GM12878 (cell line): ENCODE data around the gene MYO1C. TPM values are rescaled to one million over a fixed set of nuclear protein-coding genes. Genes with fewer than 3 reads are reported as not detected.

Experiments used
- ATF7 ChIP-seq: fragments of 450-650 bp; IDR thresholded peaks from 2 replicates; pipeline ENCODE4 v1.6.1; 2016; ENCODE audit warnings: low read depth, mild to moderate bottlenecking
- BCL11A ChIP-seq: IDR thresholded peaks from 2 replicates; pipeline ENCODE4 v1.6.1; 2011; ENCODE audit warnings: low read depth, low read length
- BHLHE40 ChIP-seq, 2 experiments: fragments of 450-650 bp in 1 of 2; IDR thresholded peaks; 2 replicates each; pipeline ENCODE4 v1.6.1; 2011 to 2017; ENCODE audit warnings: low read depth in 2 of 2, borderline replicate concordance in 1 of 2, improper control_type of control experiment in 1 of 2, low read length in 1 of 2, mild to moderate bottlenecking in 1 of 2
- CREB1 ChIP-seq: IDR thresholded peaks from 2 replicates; pipeline ENCODE4 v1.6.1; 2012; ENCODE audit warnings: low read depth, mild to moderate bottlenecking, inconsistent platforms
- EED ChIP-seq: sonication (generic); IDR thresholded peaks from 2 replicates; pipeline ENCODE4 v1.6.1; 2016; ENCODE audit warnings: antibody characterized with exemption, low read depth
- EGR1 ChIP-seq, 2 experiments: IDR thresholded peaks; 1 replicate in 1 of 2; 2 replicates in 1 of 2; pipeline ENCODE4 v1.6.1; 2011 to 2012; ENCODE audit warnings: low read depth in 2 of 2, low read length in 2 of 2, borderline replicate concordance in 1 of 2, mild to moderate bottlenecking in 1 of 2, moderate library complexity in 1 of 2
- IRF5 ChIP-seq: fragments of 450-650 bp; IDR thresholded peaks from 2 replicates; pipeline ENCODE4 v1.6.1; 2017; ENCODE audit warnings: borderline replicate concordance
- NKRF ChIP-seq: fragments of 450-650 bp; conservative IDR thresholded peaks from 2 replicates; pipeline ENCODE4 v1.6.1; 2017; ENCODE audit warnings: mild to moderate bottlenecking, moderate library complexity
- polyA plus RNA-seq, 11 experiments: library from polyadenylated mRNA; depleted of rRNA in 4 of 11; unstranded in 6 of 11; stranded (reverse) in 5 of 11; fragments of >200 nt; fragmentation: Nextera tagmentation in 4 of 11; fragmentation: Illumina TruSeq in 1 of 11; extraction: Ambion mirVana in 4 of 11; extraction: Trizol in 1 of 11; gene quantifications; 1 replicate in 1 of 11; 2 replicates in 10 of 11; pipeline versions ENCODE4 v1.2.1 to v1.2.3, GENCODE V29; 2011 to 2016; ENCODE audit warnings: inconsistent platforms in 2 of 11, missing spikeins in 2 of 11, low read depth in 1 of 11
- total RNA-seq, 4 experiments: library from RNA; depleted of rRNA in 3 of 4; stranded (reverse); fragments of >200 nt in 3 of 4; fragmentation: Illumina TruSeq in 1 of 4; extraction: Trizol in 1 of 4; gene quantifications; 2 replicates each; pipeline versions ENCODE4 v1.2.1 to v1.2.3, GENCODE V29; 2013 to 2021

Gene MYO1C
- total and polyA plus RNA-seq, 10 of the 15 experiments (the other 5 are each of a cell fraction or from before 2014, with no cell fraction given) = 1.2 to 92.0 (median 36.6) TPM

- TF ChIP-seq IRF5 (no peak), NKRF (peak; percentile 27; the same call in 1 of the 2 replicates), BHLHE40 (IDR thresholded peaks at IDR 0.05; ENCODE audit: borderline replicate concordance in 1 of 2, low read depth in 2 of 2, low read length in 1 of 2) (peak in 1 of 2 experiments; percentile 38; a peak in 2 of 4 replicates), CREB1 (0 out of 2 replicates have a peak, but pooled peaks have one; percentile 16), BCL11A (0 out of 2 replicates have a peak, but pooled peaks have one; percentile 14), EED (peak; percentile 72; the same call in 1 of the 2 replicates), EGR1 (IDR thresholded peaks at IDR 0.05; ENCODE audit: borderline replicate concordance in 1 of 2, low read depth in 2 of 2, low read length in 2 of 2) (peak in 1 of 2 experiments; percentile 79; a peak in 2 of 3 replicates), ATF7 (no peak)
Measured at GRCh38 chr17:1485423-1486376, 6.8 kb downstream of the MYO1C start (continued).
